Nephron (organoid): ENCODE measurements around the gene ARL4D.
A peak's percentile ranks its signal among the peaks of the same experiment; 100 is the strongest.
"Not testable (repeated sequence)": the region's sequence is repeated elsewhere in the genome, so short reads cannot be mapped to it uniquely, and the experiment has no call there.

Source experiments
- H3K27ac Mint-ChIP-seq, 3 experiments: 2 replicates each; pipeline ENCODE4 v1.8.0; 2020; ENCODE audit warnings: mixed read lengths in 3 of 3, mild to moderate bottlenecking in 2 of 3, moderate library complexity in 1 of 3
- H3K27me3 Mint-ChIP-seq: 2 replicates; pipeline ENCODE4 v1.8.0; 2021; ENCODE audit warnings: low read depth, mild to moderate bottlenecking, moderate library complexity, mixed read lengths
- H3K36me3 Mint-ChIP-seq: 2 replicates; pipeline ENCODE4 v1.8.0; 2020; ENCODE audit warnings: low read depth, mixed read lengths
- H3K4me1 Mint-ChIP-seq: 2 replicates; pipeline ENCODE4 v1.8.0; 2020; ENCODE audit warnings: mixed read lengths
- H3K4me3 Mint-ChIP-seq, 3 experiments: 2 replicates each; pipeline ENCODE4 v1.8.0; 2020; ENCODE audit warnings: mild to moderate bottlenecking in 3 of 3, mixed read lengths in 3 of 3, moderate library complexity in 2 of 3
- H3K9me3 Mint-ChIP-seq: 2 replicates; pipeline ENCODE4 v1.8.0; 2020; ENCODE audit warnings: mixed read lengths
- TF ChIP-seq, protein P1 (sequence below), 3 experiments: fragments of 200-600 bp; sonication (generic); IDR thresholded peaks; one replicate each; pipeline ENCODE4 v1.5.0; 2021; ENCODE audit warnings: antibody characterized with exemption in 3 of 3; ENCODE audit not compliant: unreplicated experiment in 3 of 3

Gene ARL4D

GRCh38 chr17:43373356-43373755 lies 25.4 kb upstream of the ARL4D start:
- peaks cover 15% of the 10 kb centered on the region for H3K4me1 Mint-ChIP-seq
- TF ChIP-seq, protein P1, sequence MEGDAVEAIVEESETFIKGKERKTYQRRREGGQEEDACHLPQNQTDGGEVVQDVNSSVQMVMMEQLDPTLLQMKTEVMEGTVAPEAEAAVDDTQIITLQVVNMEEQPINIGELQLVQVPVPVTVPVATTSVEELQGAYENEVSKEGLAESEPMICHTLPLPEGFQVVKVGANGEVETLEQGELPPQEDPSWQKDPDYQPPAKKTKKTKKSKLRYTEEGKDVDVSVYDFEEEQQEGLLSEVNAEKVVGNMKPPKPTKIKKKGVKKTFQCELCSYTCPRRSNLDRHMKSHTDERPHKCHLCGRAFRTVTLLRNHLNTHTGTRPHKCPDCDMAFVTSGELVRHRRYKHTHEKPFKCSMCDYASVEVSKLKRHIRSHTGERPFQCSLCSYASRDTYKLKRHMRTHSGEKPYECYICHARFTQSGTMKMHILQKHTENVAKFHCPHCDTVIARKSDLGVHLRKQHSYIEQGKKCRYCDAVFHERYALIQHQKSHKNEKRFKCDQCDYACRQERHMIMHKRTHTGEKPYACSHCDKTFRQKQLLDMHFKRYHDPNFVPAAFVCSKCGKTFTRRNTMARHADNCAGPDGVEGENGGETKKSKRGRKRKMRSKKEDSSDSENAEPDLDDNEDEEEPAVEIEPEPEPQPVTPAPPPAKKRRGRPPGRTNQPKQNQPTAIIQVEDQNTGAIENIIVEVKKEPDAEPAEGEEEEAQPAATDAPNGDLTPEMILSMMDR (IDR thresholded peaks at IDR 0.05; ENCODE audit: unreplicated experiment in 3 of 3): no peak
- peaks cover 3% of the 10 kb centered on the region for H3K27me3 Mint-ChIP-seq
- H3K36me3 Mint-ChIP-seq: no peaks in the 10 kb centered on the region
- no peak overlapping the region for H3K27ac Mint-ChIP-seq
- no peak overlapping the region for H3K4me3 Mint-ChIP-seq
- no peaks in the 10 kb centered on the region for H3K9me3 Mint-ChIP-seq

DNA sequence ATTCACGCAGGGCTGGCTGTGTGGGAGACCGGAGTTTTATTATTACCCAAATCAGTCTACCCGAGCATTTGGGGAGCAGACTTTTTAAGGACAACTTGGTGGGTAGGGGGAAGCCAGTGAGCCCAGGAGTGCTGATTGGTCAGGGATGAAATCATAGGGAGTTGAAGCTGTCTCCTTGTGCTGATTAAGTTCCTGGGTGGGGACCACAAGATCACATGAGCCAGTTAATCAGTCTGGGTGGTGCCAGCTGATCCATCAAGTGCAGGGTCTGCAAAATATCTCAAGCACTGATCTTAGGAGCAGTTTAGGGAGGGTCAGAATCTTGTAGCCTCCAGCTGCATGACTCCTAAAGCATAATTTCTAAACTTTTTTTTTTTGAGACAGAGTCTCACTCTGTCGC lies 22.9 kb upstream of the ARL4D start:
- not testable (repeated sequence) for H3K36me3 Mint-ChIP-seq, H3K27ac Mint-ChIP-seq, H3K4me3 Mint-ChIP-seq, H3K9me3 Mint-ChIP-seq, H3K4me1 Mint-ChIP-seq, H3K27me3 Mint-ChIP-seq

GRCh38 chr17:43377056-43377810 lies 21.6 kb upstream of the ARL4D start:
- peaks cover 3% of the 10 kb centered on the region for H3K4me1 Mint-ChIP-seq
- TF ChIP-seq, protein P1 (IDR thresholded peaks at IDR 0.05; ENCODE audit: unreplicated experiment in 3 of 3): no peak
- peaks cover 7% of the 10 kb centered on the region for H3K27me3 Mint-ChIP-seq
- H3K4me3 Mint-ChIP-seq: no peak overlapping the region
- peaks cover 3% of the 10 kb centered on the region for H3K36me3 Mint-ChIP-seq
- peaks cover 8% of the 10 kb centered on the region for H3K9me3 Mint-ChIP-seq
- no peak overlapping the region for H3K27ac Mint-ChIP-seq

DNA sequence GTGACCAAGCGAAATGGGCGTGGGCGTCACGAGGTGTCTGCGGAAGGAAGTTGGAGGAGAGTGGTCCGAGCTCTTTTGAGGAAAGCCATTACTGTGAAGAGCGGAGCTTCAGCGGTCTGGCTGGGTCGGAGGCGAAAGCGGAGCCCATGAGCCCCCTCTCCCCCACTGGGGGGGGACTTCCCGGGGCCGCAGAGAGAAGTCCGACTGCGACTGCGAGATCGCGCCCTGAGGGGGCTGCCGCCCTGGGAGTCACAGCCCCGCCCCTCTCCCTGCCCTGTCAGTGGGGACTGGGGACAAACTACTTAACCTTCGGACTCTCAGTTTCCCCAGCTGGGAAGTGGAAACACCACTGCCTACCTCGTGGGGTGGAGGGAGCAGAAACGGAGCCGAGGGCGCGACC lies 20.0 kb upstream of the ARL4D start:
- TF ChIP-seq, protein P1 (IDR thresholded peaks at IDR 0.05; ENCODE audit: unreplicated experiment in 3 of 3): no peak
- H3K27ac Mint-ChIP-seq: no peak overlapping the region
- H3K27me3 Mint-ChIP-seq: peaks cover 10% of the 10 kb centered on the region
- H3K9me3 Mint-ChIP-seq: peaks cover 8% of the 10 kb centered on the region
- no peak overlapping the region for H3K4me3 Mint-ChIP-seq
- peaks cover 3% of the 10 kb centered on the region for H3K36me3 Mint-ChIP-seq
- no peaks in the 10 kb centered on the region for H3K4me1 Mint-ChIP-seq

DNA sequence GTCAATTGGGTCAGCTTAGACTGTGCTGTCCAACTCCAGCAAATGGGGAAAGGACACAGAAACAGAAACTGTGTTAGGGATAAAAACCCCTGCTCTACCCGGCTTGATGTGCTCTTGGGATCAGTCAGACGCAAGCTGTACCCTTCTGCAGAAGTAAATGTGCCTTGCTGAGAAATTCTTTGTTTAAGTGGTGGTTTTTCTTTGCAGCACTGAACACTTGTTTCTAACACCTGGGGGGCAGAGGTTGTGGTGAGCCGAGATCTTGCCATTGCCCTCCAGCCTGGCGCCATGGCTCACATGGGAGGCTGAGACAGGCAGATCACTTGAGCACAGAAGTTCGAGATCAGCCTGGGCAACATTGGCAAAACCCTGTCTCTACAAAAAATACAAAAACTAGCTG lies 18.5 kb upstream of the ARL4D start:
- H3K4me1 Mint-ChIP-seq: no peaks in the 10 kb centered on the region
- TF ChIP-seq, protein P1 (IDR thresholded peaks at IDR 0.05; ENCODE audit: unreplicated experiment in 3 of 3): no peak
- peak overlapping the region in 1 of 3 experiments; percentile 60 for H3K27ac Mint-ChIP-seq
- H3K27me3 Mint-ChIP-seq: peaks cover 17% of the 10 kb centered on the region
- peaks cover 3% of the 10 kb centered on the region for H3K36me3 Mint-ChIP-seq
- H3K9me3 Mint-ChIP-seq: peaks cover 8% of the 10 kb centered on the region
- H3K4me3 Mint-ChIP-seq: no peak overlapping the region

DNA sequence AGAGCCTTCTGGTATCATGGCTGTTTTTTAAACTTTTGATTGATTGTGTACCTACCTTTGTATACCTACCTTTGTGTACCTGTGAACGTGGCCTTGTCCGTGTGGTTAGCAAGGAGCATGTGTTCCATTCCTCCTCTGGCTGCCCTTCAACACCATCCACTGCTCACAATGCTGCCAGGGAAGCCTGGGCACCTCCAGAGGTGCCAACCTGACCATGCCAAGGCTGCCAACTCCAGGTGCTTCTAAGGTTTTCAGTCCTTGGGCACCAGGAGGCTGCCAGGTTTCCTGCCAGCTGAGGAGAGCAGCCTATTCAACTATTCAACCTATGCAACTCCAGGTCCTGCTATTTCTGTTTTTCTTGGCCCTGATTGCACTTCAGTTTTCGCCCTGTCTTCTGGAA lies 17.6 kb upstream of the ARL4D start:
- H3K27me3 Mint-ChIP-seq: peaks cover 19% of the 10 kb centered on the region
- peaks cover 3% of the 10 kb centered on the region for H3K36me3 Mint-ChIP-seq
- peaks cover 8% of the 10 kb centered on the region for H3K9me3 Mint-ChIP-seq
- no peaks in the 10 kb centered on the region for H3K4me1 Mint-ChIP-seq
- no peak overlapping the region for H3K27ac Mint-ChIP-seq
- TF ChIP-seq, protein P1 (IDR thresholded peaks at IDR 0.05; ENCODE audit: unreplicated experiment in 3 of 3): no peak
- no peak overlapping the region for H3K4me3 Mint-ChIP-seq
